ENCODE data around the gene L3MBTL1. TPM values are rescaled to one million over a fixed set of nuclear protein-coding genes. Genes with fewer than 3 reads are reported as not detected.

The L3MBTL1 gene
- total and polyA plus RNA-seq, 2 donors (not counting 1 experiment from before 2014, with no cell fraction given) = 1.5 to 10.7 TPM

GRCh38 chr20:43542161-43542560, 34.7 kb downstream of the L3MBTL1 start:
- Histone ChIP-seq H3K27me3 (ENCODE audit: control insufficient read depth, insufficient read depth, low read length) (no peaks in the 10 kb centered on the region), H3K79me2 (ENCODE audit: control insufficient read depth, insufficient read depth, low read length) (no peaks in the 10 kb centered on the region), H3K36me3 (ENCODE audit: control insufficient read depth, insufficient read depth, low read length) (no peaks in the 10 kb centered on the region), H4K20me1 (ENCODE audit: control insufficient read depth, extremely low read depth, insufficient read depth, low read length) (no peaks in the 10 kb centered on the region), H2AFZ (ENCODE audit: low read length) (no peak overlapping the region), H3K4me1 (ENCODE audit: control insufficient read depth, extremely low read depth, insufficient read depth, low read length) (no peaks in the 10 kb centered on the region), H3K4me3 (replicated peaks in 1 of 4; ENCODE audit: control extremely low read depth in 1 of 4, insufficient read depth in 1 of 4, low read depth in 3 of 4, low read length in 4 of 4) (no peak overlapping the region), H3K9ac (ENCODE audit: insufficient read depth, low read length) (no peak overlapping the region), H3K9me3 (ENCODE audit: control insufficient read depth, insufficient read depth, low read depth, low read length) (no peaks in the 10 kb centered on the region), H3K27ac (ENCODE audit: insufficient read depth, low read length) (no peak overlapping the region), H3K4me2 (ENCODE audit: extremely low read depth, insufficient read depth, low read length) (no peak overlapping the region)
- DNase-seq (ENCODE audit: low read depth in 2 of 2) = no peak
- TF ChIP-seq CTCF (conservative IDR thresholded peaks at IDR 0.05 in 1 of 2, IDR thresholded peaks at IDR 0.05 in 1 of 2; ENCODE audit: low read depth in 1 of 2, low read length in 2 of 2) (no peak), EZH2 (IDR thresholded peaks at IDR 0.05; ENCODE audit: low read length, missing control alignments) (no peak)

GRCh38 chr20:43542674-43543073, 35.2 kb downstream of the L3MBTL1 start:
- Histone ChIP-seq H3K4me1 (ENCODE audit: control insufficient read depth, extremely low read depth, insufficient read depth, low read length) (no peaks in the 10 kb centered on the region), H3K36me3 (ENCODE audit: control insufficient read depth, insufficient read depth, low read length) (no peaks in the 10 kb centered on the region), H2AFZ (ENCODE audit: low read length) (no peak overlapping the region), H3K9ac (ENCODE audit: insufficient read depth, low read length) (no peak overlapping the region), H3K79me2 (ENCODE audit: control insufficient read depth, insufficient read depth, low read length) (no peaks in the 10 kb centered on the region), H4K20me1 (ENCODE audit: control insufficient read depth, extremely low read depth, insufficient read depth, low read length) (no peaks in the 10 kb centered on the region), H3K4me2 (ENCODE audit: extremely low read depth, insufficient read depth, low read length) (no peak overlapping the region), H3K27me3 (ENCODE audit: control insufficient read depth, insufficient read depth, low read length) (no peaks in the 10 kb centered on the region), H3K4me3 (replicated peaks in 1 of 4; ENCODE audit: control extremely low read depth in 1 of 4, insufficient read depth in 1 of 4, low read depth in 3 of 4, low read length in 4 of 4) (no peak overlapping the region), H3K9me3 (ENCODE audit: control insufficient read depth, insufficient read depth, low read depth, low read length) (no peaks in the 10 kb centered on the region), H3K27ac (ENCODE audit: insufficient read depth, low read length) (no peak overlapping the region)
- no peak for DNase-seq (ENCODE audit: low read depth in 2 of 2)
- TF ChIP-seq EZH2 (IDR thresholded peaks at IDR 0.05; ENCODE audit: low read length, missing control alignments) = no peak
- TF ChIP-seq CTCF (conservative IDR thresholded peaks at IDR 0.05 in 1 of 2, IDR thresholded peaks at IDR 0.05 in 1 of 2; ENCODE audit: low read depth in 1 of 2, low read length in 2 of 2) = no peak

GRCh38 chr20:43543138-43543537, 35.6 kb downstream of the L3MBTL1 start:
- Histone ChIP-seq H3K27me3 (ENCODE audit: control insufficient read depth, insufficient read depth, low read length) (no peaks in the 10 kb centered on the region), H3K36me3 (ENCODE audit: control insufficient read depth, insufficient read depth, low read length) (no peaks in the 10 kb centered on the region), H3K9me3 (ENCODE audit: control insufficient read depth, insufficient read depth, low read depth, low read length) (no peaks in the 10 kb centered on the region), H3K79me2 (ENCODE audit: control insufficient read depth, insufficient read depth, low read length) (no peaks in the 10 kb centered on the region), H3K9ac (ENCODE audit: insufficient read depth, low read length) (no peak overlapping the region), H3K4me3 (replicated peaks in 1 of 4; ENCODE audit: control extremely low read depth in 1 of 4, insufficient read depth in 1 of 4, low read depth in 3 of 4, low read length in 4 of 4) (no peak overlapping the region), H4K20me1 (ENCODE audit: control insufficient read depth, extremely low read depth, insufficient read depth, low read length) (no peaks in the 10 kb centered on the region), H3K27ac (ENCODE audit: insufficient read depth, low read length) (no peak overlapping the region), H2AFZ (ENCODE audit: low read length) (no peak overlapping the region), H3K4me2 (ENCODE audit: extremely low read depth, insufficient read depth, low read length) (no peak overlapping the region), H3K4me1 (ENCODE audit: control insufficient read depth, extremely low read depth, insufficient read depth, low read length) (no peaks in the 10 kb centered on the region)
- no peak for DNase-seq (ENCODE audit: low read depth in 2 of 2)
- TF ChIP-seq EZH2 (IDR thresholded peaks at IDR 0.05; ENCODE audit: low read length, missing control alignments) = no peak
- TF ChIP-seq CTCF (conservative IDR thresholded peaks at IDR 0.05 in 1 of 2, IDR thresholded peaks at IDR 0.05 in 1 of 2; ENCODE audit: low read depth in 1 of 2, low read length in 2 of 2) = no peak

Measured in fibroblast of lung (primary cell).